IPS-15b (cell line): ENCODE results near the gene HYAL3.
A peak's percentile ranks its signal among the peaks of the same experiment; 100 is the strongest.

Experiments used
- H3K27me3 ChIP-seq: one replicate; pipeline ENCODE4 v1.6.1; 2013; ENCODE audit warnings: low read length; ENCODE audit not compliant: control insufficient read depth, insufficient read depth
- H3K36me3 ChIP-seq: one replicate; pipeline ENCODE4 v1.6.1; 2013; ENCODE audit warnings: low read length; ENCODE audit not compliant: control insufficient read depth, insufficient read depth
- H3K4me1 ChIP-seq: one replicate; pipeline ENCODE4 v1.6.1; 2013; ENCODE audit warnings: mild to moderate bottlenecking, low read length; ENCODE audit not compliant: control insufficient read depth, insufficient read depth
- H3K4me3 ChIP-seq: one replicate; pipeline ENCODE4 v1.5.1; 2013; ENCODE audit warnings: low read depth, low read length
- H3K9ac ChIP-seq: one replicate; pipeline ENCODE4 v1.6.1; 2013; ENCODE audit warnings: low read depth, mild to moderate bottlenecking, low read length
- H3K9me3 ChIP-seq: one replicate; pipeline ENCODE4 v1.6.1; 2013; ENCODE audit warnings: mild to moderate bottlenecking, low read length; ENCODE audit not compliant: control insufficient read depth, insufficient read depth

The HYAL3 gene

DNA sequence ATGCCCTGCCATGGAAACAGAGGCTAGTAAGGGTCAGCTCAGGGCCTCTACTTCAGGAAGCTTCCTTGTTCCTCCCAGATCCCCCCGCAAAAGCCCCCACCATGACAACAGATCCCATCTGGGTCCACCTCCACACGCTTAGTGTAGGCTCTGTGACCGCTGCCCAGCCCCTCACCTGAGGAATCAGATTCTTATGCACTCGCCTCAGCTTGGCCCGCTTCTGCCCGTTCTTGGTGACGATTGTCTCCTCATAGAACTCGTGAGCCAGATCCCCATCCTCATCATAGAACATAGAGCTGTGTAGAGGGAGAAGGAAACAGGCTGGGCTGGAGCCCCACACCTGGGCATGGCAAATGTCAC lies 27.0 kb upstream of the HYAL3 start:
- Histone ChIP-seq H3K4me1 (peaks cover 3% of the 10 kb centered on the region), H3K9me3 (no peaks in the 10 kb centered on the region), H3K4me3 (no peak overlapping the region), H3K9ac (no peak overlapping the region), H3K27me3 (no peaks in the 10 kb centered on the region), H3K36me3 (peaks cover 18% of the 10 kb centered on the region)

DNA sequence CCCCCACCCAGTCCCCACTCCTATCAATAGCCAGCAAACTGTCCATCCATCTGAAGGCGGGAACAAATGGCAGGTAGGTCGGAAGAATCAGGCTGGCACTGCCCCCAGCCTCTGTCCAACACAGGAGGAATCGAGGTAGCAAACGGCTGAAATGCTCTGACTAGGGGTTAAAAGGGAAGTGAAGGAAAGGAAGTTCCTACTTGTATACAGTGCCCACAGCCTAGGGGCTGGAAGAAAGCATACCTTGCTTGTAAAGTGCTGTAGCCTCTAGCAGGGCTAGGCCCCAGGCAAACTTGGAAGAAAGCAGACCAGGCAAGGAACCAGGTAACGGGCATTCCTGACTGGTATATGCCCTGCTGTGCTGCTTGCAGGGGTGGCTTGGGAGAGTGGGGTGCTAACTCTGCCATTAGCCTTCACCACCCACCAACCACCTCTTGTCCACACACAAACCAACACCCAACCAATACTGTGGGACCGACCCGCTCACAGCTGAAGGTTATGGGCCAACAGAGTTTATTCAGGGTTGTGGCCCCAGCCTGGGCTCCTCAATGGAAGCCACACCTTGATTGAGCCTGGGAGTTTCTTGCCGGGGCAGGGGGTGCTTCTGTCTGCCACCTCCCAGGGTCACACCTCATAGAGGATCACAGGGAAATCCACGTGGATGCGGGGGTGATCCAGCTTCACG lies 26.4 kb upstream of the HYAL3 start:
- Histone ChIP-seq H3K9ac (no peak overlapping the region), H3K4me1 (peaks cover 3% of the 10 kb centered on the region), H3K4me3 (no peak overlapping the region), H3K36me3 (peaks cover 13% of the 10 kb centered on the region), H3K9me3 (no peaks in the 10 kb centered on the region), H3K27me3 (no peaks in the 10 kb centered on the region)

DNA sequence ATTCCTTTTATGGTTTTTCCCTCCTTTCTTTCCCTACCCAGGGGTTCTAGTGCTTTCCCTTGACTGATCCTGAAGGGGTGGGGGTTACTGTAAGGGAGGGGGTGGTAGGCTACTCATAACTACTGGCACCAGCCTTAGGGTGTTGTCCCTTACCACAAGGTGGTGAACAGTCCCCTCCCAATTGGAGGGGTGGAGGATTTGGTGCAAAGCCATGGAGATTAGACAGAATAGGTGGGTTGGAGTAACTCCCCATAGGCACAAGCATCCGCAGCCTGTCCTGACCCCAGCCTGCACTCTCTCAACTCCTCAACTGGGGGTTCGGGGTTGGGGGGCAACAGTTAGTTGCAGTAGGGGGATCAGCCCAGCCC lies 25.9 kb upstream of the HYAL3 start:
- Histone ChIP-seq H3K36me3 (peaks cover 9% of the 10 kb centered on the region), H3K4me1 (peaks cover 5% of the 10 kb centered on the region), H3K9me3 (no peaks in the 10 kb centered on the region), H3K4me3 (no peak overlapping the region), H3K9ac (no peak overlapping the region), H3K27me3 (no peaks in the 10 kb centered on the region)

DNA sequence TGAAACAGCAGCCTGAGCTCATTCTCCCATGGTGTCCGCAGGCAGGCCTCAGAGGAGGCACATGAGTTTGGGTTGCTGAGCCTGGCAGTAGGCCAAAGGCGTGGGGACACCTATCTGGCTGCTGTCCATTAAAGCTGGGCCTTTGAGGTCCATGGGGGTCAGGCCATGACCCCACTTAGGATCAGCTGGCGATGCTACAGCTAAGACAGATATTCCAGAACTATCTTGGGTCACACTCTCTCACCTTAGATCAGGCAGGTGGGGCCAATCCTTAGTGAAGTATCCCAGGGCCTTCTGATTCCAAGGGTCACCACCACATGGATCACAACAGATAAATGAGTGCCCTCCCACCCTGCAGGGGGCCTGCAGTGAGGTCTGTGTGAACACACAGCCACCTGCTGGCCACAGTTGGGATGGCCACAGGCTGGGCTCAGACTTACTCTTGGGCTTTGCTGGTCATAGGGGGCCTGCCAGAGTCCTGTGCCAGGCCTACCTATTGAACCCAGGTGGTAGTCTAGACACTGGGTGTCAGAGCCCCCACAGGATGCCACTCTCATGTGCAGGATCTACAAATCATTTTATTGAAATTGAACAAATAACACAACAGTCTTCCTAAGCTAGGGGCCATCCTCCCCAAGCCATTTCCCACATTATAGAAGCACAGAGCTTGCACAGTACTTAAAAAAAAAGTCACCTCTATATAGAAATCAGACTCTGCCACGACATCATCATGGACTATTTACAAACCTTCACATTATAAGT lies 25.3 kb upstream of the HYAL3 start:
- Histone ChIP-seq H3K4me1 (peaks cover 7% of the 10 kb centered on the region), H3K36me3 (peaks cover 14% of the 10 kb centered on the region), H3K9me3 (no peaks in the 10 kb centered on the region), H3K9ac (no peak overlapping the region), H3K4me3 (no peak overlapping the region), H3K27me3 (no peaks in the 10 kb centered on the region)

GRCh38 chr3:50323614-50324199 lies 24.5 kb upstream of the HYAL3 start:
- no peak overlapping the region for H3K9ac ChIP-seq
- peaks cover 22% of the 10 kb centered on the region for H3K36me3 ChIP-seq
- no peaks in the 10 kb centered on the region for H3K27me3 ChIP-seq
- no peaks in the 10 kb centered on the region for H3K9me3 ChIP-seq
- H3K4me3 ChIP-seq = no peak overlapping the region
- peaks cover 7% of the 10 kb centered on the region for H3K4me1 ChIP-seq

- H3K36me3 ChIP-seq = peaks cover 28% of the 10 kb centered on the region
- no peaks in the 10 kb centered on the region for H3K27me3 ChIP-seq
- no peaks in the 10 kb centered on the region for H3K9me3 ChIP-seq
- no peak overlapping the region for H3K9ac ChIP-seq
- peak overlapping the region; percentile 99 for H3K4me3 ChIP-seq
- peaks cover 7% of the 10 kb centered on the region for H3K4me1 ChIP-seq
These were observed 23.9 kb upstream of the HYAL3 start for GRCh38 chr3:50323092-50323600.

DNA sequence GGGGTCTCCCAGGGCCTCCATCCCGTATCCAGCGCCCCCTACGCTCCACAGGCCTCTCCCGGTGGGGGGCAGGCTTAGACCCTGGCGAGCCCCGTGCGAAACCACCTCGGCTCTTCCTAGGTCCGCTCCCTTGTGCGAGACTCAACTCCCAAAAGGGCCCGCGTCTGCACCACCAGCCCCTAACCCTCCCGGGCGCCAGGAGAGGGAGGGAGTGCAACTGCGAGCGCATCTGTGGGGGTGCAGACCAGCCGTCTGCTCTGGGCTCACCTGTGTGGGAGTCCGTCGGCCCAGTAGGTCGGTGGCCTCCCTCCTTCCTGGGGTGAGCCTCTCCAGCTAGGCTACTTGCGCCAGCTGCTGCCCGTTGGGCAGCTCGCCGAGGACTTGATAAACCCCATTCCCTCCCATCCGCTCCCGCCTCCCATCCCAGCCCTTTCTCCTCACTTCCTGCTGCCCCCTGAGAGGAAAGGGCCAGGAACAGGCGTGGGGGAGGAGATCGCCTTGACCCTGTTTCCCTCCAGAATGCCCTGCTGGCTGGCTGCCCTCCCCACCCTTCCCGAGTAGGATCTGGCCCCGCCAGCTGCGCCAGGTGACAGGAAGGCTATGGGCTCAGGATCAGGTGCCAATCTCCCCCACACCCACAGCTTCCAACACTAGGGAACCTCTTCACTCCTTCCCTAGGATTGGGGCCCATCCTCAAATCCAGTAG lies 23.3 kb upstream of the HYAL3 start, which contains the start of gene HYAL2:
HYAL2 (minus strand) TSS at position 360 of the 706 bp plus-strand sequence. CDS start 2,256 bp downstream, outside the sequence.
- H3K9me3 ChIP-seq = no peaks in the 10 kb centered on the region
- no peaks in the 10 kb centered on the region for H3K27me3 ChIP-seq
- H3K9ac ChIP-seq = peak within 1 kb of the TSS; percentile 100
- H3K36me3 ChIP-seq = peaks cover 32% of the 10 kb centered on the region
- peak within 1 kb of the TSS; percentile 99 for H3K4me3 ChIP-seq
- H3K4me1 ChIP-seq = peaks cover 7% of the 10 kb centered on the region

- Histone ChIP-seq H3K9me3 (no peaks in the 10 kb centered on the region), H3K27me3 (no peaks in the 10 kb centered on the region), H3K36me3 (peaks cover 37% of the 10 kb centered on the region), H3K4me3 (peak overlapping the region; percentile 99), H3K4me1 (peaks cover 7% of the 10 kb centered on the region), H3K9ac (peak overlapping the region; percentile 71)
These were observed 22.8 kb upstream of the HYAL3 start for GRCh38 chr3:50322115-50322385.

- no peaks in the 10 kb centered on the region for H3K27me3 ChIP-seq
- peak overlapping the region; percentile 100 for H3K9ac ChIP-seq
- H3K9me3 ChIP-seq = no peaks in the 10 kb centered on the region
- peaks cover 7% of the 10 kb centered on the region for H3K4me1 ChIP-seq
- H3K4me3 ChIP-seq = peak overlapping the region; percentile 99
- peaks cover 38% of the 10 kb centered on the region for H3K36me3 ChIP-seq
These were observed 22.3 kb upstream of the HYAL3 start for GRCh38 chr3:50321336-50322114.

DNA sequence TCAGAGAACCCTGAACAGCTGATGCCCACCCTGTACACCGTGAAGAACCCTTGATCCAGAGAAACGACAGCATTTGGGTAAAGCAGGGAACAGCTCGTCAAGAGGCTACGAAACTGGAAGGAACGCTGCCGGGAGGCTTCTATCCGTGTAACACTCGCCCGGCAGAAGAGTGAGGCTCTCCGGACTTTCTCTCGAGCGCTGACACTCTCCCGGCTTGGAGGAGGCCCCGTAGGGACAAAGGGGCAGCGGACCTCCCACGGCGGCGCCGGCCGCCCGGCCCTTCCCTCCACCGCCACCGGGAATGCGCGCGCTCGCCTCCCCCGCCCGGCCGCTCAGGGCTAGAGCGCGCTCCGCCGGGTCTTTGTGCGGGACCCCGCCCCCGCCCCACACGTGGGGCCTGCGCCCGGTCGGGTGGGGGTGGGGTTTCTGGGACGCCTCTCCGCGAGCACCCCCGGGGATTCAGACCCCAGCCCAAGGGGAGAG lies 21.7 kb upstream of the HYAL3 start:
- no peaks in the 10 kb centered on the region for H3K9me3 ChIP-seq
- H3K4me3 ChIP-seq = peak overlapping the region; percentile 99
- H3K36me3 ChIP-seq = peaks cover 40% of the 10 kb centered on the region
- H3K4me1 ChIP-seq = peaks cover 7% of the 10 kb centered on the region
- peak overlapping the region; percentile 100 for H3K9ac ChIP-seq
- no peaks in the 10 kb centered on the region for H3K27me3 ChIP-seq
